ENCODE results near the gene ORAI3.

The ORAI3 gene

GRCh38 chr16:30971298-30971697, 22.4 kb downstream of the ORAI3 start:
- no peak for DNase-seq

DNA sequence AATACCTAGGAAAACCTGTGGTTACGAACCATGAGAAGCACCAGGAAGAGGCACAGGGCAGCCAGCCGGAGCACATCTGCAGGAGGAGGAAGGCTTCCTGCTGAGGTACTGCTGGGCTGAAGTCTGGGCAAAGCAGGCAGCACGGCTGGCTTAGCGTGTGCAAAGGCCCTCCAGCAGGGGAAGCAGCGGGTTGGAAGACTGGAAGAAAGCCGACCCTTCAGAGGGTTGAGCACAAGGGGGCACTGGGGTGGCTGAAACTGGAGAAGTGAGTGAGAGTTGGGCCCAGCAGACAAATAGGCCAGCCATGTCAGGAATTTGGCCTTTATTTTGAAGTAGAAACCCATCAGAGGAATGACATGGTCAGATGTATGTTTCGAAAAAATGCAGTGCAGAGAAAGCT, 24.0 kb downstream of the ORAI3 start:
- no peak for DNase-seq

GRCh38 chr16:30974348-30974747, 25.5 kb downstream of the ORAI3 start:
- no peak for DNase-seq

DNA sequence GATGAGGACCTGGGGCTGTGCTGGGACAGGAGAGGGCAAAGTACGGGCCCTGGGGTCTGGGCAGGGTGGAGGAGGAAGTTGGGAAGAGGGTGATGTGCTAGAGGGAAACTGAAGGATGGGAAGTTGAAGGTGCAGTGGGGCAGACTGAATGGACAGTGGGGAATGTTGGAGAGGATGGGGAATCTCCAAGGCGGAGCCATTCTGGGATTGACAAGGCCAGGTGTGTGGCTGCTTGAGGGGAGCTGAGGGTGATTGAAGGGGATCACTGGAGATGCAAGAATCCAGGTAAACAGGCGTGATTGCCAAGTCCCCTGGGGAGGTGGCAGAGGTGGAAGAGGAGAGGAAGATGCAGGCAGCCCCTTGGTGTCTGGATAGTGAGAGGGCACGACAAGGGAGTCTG, 27.6 kb downstream of the ORAI3 start:
- no peak for DNase-seq

- no peak for DNase-seq
These were observed 28.6 kb downstream of the ORAI3 start for GRCh38 chr16:30977502-30977901.

DNA sequence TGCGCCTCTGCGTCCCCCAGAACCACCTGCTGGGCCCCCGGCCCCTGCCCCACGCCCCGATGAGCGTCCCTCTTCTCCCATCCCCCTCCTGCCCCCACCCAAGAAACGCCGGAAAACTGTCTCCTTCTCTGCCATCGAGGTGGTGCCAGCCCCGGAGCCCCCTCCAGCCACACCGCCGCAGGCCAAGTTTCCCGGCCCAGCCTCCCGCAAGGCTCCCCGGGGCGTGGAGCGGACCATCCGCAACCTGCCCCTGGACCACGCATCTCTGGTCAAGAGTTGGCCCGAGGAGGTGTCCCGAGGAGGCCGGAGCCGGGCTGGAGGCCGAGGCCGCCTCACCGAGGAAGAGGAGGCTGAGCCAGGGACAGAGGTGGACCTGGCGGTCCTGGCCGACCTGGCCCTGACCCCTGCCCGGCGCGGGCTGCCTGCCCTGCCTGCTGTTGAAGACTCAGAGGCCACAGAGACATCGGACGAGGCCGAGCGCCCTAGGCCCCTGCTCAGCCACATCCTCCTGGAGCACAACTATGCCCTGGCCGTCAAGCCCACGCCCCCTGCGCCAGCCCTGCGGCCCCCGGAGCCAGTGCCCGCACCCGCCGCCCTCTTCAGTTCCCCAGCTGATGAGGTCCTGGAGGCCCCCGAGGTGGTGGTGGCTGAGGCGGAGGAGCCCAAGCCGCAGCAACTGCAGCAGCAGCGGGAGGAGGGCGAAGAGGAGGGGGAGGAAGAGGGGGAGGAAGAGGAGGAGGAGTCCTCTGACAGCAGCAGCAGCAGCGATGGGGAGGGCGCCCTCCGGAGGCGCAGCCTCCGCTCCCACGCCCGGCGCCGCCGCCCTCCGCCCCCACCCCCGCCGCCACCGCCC, 30.5 kb downstream of the ORAI3 start:
- DNase-seq = no peak

GRCh38 chr16:30980023-30980371, 31.1 kb downstream of the ORAI3 start:
- DNase-seq = no peak

- DNase-seq = no peak
These were observed 31.6 kb downstream of the ORAI3 start for GRCh38 chr16:30980434-30980833.

- DNase-seq = no peak
These were observed 32.1 kb downstream of the ORAI3 start for GRCh38 chr16:30980959-30981358.

DNA sequence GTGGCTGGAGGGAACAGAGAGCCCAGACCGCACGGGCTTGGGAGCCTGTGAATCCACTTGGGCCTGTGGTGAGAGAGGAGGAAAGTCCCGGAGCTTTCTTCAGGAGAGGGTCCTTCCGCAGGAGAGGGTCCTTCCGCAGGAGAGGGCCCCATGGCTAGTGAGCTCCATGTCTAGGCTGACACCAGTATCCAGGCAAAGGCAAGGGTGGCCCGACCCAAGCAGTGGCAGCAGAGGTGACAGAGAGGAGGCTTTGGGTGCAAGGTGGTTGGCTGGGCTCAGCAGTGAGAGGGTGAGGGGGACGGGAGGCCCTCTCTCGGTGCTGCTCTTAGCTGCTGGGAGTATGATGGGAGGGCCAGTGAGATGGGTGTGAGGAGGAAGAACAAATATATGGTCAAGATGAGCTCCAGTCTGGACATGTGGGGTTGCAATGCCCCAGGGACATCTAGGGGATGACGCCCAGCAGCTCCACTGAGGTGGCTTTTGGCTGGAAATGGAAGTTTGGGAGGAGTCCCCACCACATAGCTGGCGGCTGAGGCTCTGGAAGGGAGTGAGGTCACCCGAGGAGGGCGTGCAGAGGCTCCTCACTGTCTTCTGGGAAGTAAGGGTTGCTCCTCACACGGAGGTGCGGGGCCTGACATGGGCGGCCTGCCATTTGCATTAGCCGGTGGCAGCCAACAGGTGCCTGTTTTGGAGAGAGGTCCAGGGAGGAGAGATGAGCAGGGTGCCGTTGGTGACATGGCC, 33.9 kb downstream of the ORAI3 start:
- DNase-seq = no peak

- no peak for DNase-seq
These were observed 34.5 kb downstream of the ORAI3 start for GRCh38 chr16:30983289-30983889.

GRCh38 chr16:30983898-30984610, 35.2 kb downstream of the ORAI3 start:
- DNase-seq = no peak

DNA sequence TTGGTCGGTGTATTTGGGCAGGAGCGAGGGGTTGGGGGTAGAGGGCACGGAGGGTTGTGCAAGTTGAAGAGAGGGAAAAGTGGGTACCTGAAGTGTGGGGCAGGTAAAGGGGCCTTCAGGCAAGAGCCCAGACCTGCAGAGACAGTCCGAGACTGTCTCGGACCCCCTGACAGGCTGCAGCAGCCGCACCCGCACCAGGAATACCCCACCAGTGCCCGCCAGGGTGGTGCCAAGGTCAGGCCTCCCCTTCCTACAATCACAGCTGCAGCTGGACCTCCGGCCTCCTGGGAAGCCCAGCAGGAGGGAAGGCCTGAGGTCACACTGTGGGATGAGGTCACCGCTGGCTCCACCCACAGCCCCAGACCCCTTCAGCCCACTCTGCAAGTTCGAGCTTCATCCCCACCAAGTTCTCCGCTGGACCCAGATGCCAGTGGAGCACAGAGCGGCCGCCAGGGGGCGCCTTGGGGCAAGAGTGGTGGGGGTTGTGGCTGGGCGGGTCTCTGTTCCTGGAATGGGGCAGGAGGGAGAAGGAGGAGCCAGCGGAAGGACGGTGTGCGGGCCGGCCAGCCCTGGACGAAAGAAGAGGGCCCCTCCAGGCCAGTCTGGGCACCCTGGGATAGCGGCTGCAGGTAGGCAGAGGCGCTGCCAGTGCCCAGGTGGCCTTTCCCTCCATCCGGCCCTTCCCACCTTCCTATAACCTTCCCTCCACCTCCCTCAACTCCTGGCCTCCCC, 36.0 kb downstream of the ORAI3 start, which contains the start of gene HSD3B7:
HSD3B7 (plus strand) TSS at position 539 of the 732 bp plus-strand sequence. CDS start 452 bp downstream, outside the sequence.
- DNase-seq = peak; percentile 71

GRCh38 chr16:30985401-30986128, 36.7 kb downstream of the ORAI3 start:
- DNase-seq = no peak

DNA sequence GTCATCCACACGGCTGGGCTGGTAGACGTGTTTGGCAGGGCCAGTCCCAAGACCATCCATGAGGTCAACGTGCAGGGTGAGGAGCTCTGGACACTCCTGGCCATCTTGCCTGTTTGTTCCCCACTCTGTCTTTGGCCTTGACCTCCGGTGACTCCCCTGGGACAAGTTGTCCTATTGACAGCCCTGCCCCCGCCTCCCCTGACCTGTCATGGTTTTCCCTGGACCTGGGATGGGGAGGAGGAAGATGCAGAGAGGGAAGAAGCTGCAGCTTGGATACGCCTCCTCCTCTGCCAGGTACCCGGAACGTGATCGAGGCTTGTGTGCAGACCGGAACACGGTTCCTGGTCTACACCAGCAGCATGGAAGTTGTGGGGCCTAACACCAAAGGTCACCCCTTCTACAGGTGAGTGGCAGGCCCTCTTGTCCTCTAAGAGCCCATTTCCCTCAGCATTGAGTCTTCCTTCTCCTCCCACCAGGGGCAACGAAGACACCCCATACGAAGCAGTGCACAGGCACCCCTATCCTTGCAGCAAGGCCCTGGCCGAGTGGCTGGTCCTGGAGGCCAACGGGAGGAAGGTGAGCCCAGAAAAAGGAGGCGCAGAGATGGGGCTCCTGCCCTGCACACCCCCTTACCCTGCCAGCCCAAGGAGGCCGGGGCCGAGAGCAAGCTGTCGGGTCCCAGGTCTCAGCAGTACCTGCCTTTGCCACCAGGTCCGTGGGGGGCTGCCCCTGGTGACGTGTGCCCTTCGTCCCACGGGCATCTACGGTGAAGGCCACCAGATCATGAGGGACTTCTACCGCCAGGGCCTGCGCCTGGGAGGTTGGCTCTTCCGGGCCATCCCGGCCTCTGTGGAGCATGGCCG, 37.5 kb downstream of the ORAI3 start:
- no peak for DNase-seq

GRCh38 chr16:30987581-30988190, 38.8 kb downstream of the ORAI3 start:
- no peak for DNase-seq

GRCh38 chr16:30989469-30990047, 40.7 kb downstream of the ORAI3 start:
- DNase-seq = no peak

DNA sequence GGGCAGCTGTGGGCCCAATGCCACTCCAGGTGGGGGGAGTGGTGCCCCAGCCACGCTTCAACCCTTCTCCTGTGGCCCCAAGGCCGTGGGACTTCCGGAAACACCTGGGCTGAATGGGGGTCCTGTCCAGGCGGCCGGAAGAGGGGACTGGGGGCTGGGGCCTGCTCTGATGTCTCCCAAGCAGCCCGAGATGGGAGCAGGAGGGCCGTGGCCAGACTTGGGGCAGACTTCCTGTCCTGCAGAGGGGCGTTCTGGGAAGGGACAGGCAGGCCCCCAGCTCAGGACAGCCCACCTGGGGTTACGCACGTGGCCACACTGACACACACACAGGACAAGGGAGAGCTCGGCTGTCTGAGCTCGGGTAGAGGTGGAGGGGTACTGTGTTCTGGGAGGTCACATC, 41.2 kb downstream of the ORAI3 start:
- DNase-seq = no peak

DNA sequence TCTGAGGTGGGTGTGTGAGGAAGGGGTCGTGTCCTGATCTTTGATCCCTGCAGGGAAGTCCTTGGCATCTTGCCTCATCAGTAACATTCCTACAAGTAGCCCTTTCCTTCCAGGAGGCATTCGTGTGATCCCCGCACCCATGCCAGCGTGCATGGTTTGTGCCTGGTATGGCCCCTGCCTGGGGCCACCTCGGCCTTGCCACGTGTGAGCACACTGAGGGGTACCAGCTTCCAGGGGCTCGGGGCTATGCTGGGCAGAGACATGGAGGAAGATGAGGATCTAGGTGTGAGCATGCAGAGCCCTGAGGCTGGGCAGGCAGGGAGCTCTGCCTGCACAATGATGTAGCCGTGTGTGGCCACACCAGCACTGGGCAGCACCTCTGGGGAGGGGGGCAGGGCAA, 42.2 kb downstream of the ORAI3 start:
- DNase-seq = no peak

- DNase-seq = no peak
These were observed 43.5 kb downstream of the ORAI3 start for GRCh38 chr16:30992276-30992780.

Data from CD4-positive, alpha-beta T cell treated with Interleukin-15 for 1 hour (primary cell).